ENCODE measurements around the gene FMN2.

FMN2 gene

GRCh38 chr1:240145120-240145519, 53.4 kb downstream of the FMN2 start:
- no peak for FAIRE-seq

- FAIRE-seq, result no peak
Observed at GRCh38 chr1:240148333-240148732, 56.6 kb downstream of the FMN2 start.

DNA sequence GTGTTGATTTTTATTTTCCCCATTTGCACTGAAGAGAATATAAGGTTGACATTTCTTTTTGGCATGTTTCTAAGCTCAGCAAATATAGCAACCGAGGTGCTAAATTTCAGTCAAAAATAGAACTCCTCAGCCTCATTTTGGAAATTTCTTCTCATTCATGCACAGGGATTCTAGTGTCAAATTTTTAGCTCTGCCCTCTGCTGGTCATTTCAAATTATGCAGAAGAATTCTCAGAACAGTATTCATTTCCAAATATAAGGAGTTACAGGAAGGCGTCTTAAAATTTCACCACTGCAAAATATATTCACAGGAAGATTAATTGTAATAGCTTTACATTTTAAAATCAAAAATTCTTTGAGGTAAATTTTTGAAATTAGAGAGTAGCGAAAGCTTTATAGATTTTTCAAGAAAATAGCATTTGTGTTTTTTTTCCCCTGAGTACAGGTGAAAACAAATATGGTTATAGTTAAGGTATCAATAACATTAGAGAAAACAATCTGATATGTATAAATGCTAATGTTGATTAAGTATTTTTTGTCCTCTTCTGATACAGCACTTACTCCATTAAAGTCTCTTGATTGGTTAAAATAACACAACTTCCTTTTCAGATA, 57.9 kb downstream of the FMN2 start:
- peak; percentile 94 for FAIRE-seq

- FAIRE-seq, result no peak
Observed at GRCh38 chr1:240151136-240151735, 59.6 kb downstream of the FMN2 start.

GRCh38 chr1:240152611-240153297, 61.1 kb downstream of the FMN2 start:
- no peak for FAIRE-seq

DNA sequence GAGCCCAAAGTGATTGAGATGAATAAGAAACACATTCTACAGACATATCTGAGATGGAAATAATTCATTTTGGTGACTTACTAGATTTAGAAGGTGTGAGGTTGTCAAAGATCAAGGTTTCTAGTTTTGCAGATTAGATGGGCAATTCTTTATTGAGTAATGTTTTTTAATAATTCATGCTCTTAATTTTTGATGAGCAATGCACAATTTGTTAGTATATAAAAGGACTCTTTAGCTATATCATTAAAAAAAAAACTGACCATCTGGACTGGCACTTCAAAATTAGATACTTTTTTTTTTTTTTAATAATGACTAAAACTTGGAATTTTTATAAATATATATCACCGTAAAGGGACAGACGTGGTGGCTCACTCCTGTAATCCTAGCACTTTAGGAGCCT, 63.9 kb downstream of the FMN2 start:
- FAIRE-seq, result no peak

- no peak for FAIRE-seq
Observed at GRCh38 chr1:240164742-240165141, 73.1 kb downstream of the FMN2 start.

DNA sequence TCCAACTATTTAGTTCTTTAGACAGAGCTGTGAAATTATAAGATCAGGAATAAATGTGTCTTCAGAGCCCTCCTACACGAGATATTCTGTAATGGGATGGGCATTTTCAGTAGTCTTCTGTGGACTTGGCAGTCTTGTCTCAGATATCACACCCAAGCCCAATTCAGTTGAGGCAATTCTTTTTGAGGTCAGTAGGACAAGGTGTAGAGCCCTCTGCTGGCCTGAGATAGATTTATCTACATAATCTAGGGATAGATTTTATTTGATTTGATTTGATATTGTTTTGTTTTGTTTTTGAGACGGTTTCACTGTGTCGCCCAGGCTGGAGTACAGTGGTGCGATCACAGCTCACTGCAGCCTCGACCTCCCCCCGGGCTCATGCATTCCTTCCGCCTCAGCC, 77.5 kb downstream of the FMN2 start:
- FAIRE-seq, result no peak

DNA sequence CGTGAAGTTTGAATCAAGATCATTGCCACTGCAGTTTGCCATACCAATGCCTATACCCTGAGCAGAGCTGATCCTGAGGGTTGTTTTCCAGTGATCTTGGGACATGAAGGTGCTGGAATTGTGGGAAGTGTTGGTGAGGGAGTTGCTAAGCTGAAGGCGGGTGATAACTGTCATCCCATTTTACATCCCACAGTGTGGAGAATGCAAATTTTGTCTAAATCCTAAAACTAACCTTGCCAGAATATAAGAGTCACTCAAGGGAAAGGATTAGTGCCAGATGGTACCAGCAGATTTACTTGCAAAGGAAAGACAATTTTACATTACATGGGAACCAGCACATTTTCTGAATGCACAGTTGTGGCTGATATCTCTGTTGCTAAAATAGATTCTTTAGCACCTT, 78.6 kb downstream of the FMN2 start:
- no peak for FAIRE-seq

- no peak for FAIRE-seq
Observed at GRCh38 chr1:240170806-240171205, 79.1 kb downstream of the FMN2 start.

GRCh38 chr1:240171907-240172306, 80.2 kb downstream of the FMN2 start:
- FAIRE-seq, result no peak

- FAIRE-seq, result no peak
Observed at GRCh38 chr1:240173836-240174235, 82.2 kb downstream of the FMN2 start.

DNA sequence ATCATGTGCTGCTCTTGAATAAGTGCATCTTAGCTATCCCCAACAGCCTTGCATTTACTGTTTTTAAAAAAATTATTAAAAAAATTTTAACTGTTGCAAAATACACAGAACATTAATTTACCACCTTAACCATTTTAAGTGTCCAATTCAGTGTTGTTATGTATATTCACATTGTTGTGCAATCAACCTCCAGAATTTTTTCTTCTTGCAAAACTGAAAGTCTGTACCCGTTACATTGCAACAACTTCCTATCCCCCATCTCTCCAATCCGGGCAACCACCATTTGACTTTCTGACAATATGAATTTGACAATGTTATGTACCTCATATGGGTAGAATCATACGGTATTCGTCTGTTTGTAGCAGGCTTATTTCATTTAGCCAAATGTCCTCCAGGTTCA, 83.1 kb downstream of the FMN2 start:
- no peak for FAIRE-seq

GRCh38 chr1:240178366-240178765, 86.7 kb downstream of the FMN2 start:
- FAIRE-seq, result no peak

- peak; percentile 80 for FAIRE-seq
Observed at GRCh38 chr1:240184682-240185081, 93.0 kb downstream of the FMN2 start.

DNA sequence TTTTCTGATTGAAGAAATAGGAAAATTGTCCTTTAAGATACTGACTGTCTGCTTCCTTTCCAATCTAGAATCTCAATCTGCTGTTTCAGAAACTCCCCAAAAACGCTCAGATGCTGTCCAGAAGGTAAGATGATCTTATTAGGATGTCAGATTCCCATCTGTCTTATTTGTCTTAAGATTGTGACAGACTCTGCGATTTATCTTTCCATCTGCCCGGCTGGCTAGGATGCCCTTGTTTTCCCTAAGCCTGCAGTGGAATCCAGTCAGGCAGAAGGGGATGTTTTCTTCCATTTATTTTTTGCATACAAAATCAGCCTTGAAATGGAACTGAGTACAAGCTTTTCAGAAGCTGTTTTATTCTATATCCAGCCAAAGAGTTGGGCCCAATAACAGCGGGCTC, 96.5 kb downstream of the FMN2 start:
- FAIRE-seq, result no peak

GRCh38 chr1:240189386-240189989, 97.8 kb downstream of the FMN2 start:
- peak; percentile 9 for FAIRE-seq

- peak; percentile 93 for FAIRE-seq
Observed at GRCh38 chr1:240190881-240191401, 99.3 kb downstream of the FMN2 start.

GRCh38 chr1:240192851-240193250, 101.2 kb downstream of the FMN2 start:
- FAIRE-seq, result no peak

- no peak for FAIRE-seq
Observed at GRCh38 chr1:240193679-240194078, 102.0 kb downstream of the FMN2 start.

- no peak for FAIRE-seq
Observed at GRCh38 chr1:240194120-240194519, 102.4 kb downstream of the FMN2 start.

DNA sequence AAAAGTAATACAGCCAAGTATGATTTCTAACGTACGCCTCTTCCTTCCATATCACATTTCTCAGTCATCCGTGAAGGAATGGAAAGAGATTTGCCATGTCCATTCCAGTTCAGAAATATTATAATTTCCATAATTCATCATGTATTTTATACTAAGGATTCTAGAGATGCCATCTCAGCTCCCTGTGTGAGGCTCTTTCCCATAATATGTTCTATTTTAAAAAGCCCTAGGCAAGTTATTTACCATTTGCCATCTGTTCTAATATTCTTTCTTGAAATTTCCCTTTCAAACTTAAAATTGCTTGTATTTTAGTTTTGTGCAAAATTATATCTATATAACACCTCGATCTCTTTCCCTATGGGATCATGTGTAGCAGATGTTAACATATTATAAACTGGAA, 106.7 kb downstream of the FMN2 start:
- no peak for FAIRE-seq

- FAIRE-seq, result no peak
Observed at GRCh38 chr1:240199758-240200645, 108.3 kb downstream of the FMN2 start.

All from A204.1 (cell line).